Fibroblast of gingiva (primary cell): Measurements from ENCODE around the gene LDLRAD2.
"Not testable (repeated sequence)": the region's sequence is repeated elsewhere in the genome, so short reads cannot be mapped to it uniquely, and the experiment has no call there.

Experiments
- DNase-seq: peaks from one replicate; pipeline ENCODE4 v3.0.0-alpha.2; 2011; ENCODE audit warnings: low read depth

The LDLRAD2 gene

DNA sequence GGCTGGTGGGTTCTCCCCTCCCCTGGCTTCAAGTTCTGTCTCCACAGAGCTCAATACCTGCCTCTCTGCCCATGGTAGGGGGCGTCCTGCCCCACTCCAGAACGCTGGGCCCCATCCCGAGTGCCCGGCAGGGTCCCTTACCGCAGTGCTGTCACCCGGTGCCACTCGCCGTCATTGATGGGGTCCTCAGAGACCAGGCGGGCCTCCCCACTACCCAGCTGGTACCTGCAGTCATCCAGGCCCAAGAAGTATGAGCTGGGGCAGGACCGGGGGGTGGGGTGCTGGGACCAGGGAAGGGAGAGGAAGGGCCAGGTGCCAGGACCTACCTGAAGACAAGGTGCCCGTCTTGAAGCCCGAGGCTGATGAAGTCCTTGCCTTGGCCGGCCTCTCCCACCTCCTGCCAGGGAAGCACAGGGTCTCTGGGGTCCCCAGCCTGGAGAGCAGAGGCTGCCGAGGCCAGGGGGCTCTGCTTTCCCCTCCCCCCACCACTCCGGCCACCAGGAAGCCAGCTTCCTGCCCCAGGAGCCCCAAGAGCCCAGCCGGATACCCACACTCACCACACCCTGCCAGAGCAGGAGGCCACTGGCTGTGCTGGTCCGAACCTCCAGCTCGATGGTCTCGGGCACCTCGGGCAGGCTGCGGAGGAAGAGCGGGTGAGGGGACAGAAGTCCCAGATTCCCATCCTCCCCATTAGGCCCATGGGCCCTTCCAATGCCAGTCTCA, 12.1 kb downstream of the LDLRAD2 start:
- DNase-seq, result no peak

DNA sequence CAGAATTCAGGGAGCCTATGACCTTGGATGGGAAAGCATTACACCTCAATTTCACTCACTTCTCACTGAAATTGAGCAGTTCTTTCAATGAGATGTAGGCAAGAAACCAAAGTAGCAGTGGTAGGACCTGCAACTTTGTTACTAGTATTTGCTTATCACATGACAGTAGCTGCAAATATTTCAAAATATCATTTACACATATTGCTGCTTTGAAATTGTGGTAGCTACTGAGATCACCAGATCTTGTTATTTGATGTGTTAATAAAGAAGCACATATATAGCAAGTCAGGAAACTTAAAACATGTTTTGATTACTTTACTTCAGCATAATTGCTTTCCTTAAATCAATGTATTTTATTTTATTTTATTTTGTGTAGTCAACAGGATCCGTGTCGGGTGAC, 12.9 kb downstream of the LDLRAD2 start:
- no peak for DNase-seq

DNA sequence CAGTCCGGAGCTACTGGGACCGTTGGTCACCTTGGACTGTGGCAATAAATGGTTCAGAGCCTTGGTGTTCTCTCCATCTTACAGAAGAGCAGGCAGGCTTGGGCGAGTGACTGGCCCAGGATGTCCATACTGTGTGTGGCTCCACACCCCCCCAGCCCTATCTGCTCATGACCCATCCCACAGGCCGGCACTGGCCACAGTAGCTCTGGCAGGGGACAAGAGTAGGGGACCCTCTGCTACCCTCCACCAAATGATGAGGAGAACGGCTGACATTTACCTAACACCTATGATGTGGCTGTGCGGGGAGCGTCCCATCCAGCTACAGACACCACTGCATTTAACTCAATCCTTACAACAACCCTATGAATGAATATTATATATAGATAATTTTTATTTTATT, 13.3 kb downstream of the LDLRAD2 start:
- DNase-seq, result no peak

DNA sequence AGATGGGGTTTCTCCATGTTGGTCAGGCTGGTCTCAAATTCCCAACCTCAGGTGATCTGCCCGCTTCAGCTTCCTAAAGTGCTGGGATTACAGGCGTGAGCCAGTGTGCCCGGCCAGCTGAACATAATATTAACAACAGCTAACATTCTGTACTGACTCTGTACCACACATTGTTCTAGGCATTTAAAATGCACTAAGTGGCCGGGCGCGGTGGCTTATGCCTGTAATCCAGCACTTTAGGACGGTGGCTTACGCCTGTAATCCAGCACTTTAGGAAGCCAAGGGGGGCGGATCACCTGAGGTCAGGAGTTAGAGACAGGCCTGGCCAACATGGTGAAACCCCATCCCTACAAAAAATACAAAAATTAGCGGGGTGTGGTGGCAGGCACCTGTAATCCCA, 14.6 kb downstream of the LDLRAD2 start:
- not testable (repeated sequence) for DNase-seq

DNA sequence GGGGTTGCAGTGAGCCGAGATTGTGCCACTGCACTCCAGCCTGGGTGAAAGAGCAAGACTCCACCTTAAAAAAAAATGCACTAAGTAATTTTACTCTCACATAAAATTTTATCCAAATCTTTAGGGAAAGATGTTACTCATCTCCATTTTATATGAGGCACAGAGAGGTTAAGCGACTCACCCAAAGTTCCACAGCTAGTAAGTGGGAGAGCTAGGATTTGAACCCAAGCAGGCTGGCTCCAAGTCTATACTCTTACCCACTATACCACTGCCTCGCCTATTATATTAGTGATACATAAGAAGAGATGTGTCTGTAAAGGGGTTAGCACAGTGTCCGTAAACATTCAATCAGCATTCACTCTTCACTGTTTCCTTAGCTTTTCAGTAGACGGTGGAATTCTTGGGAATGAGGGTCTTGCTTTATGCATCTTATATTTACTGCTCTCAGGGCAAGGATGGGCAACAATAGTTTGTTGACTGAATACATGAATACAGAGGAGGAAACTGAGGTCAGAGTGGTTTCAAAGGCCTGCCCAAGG, 15.1 kb downstream of the LDLRAD2 start:
- DNase-seq, result no peak

DNA sequence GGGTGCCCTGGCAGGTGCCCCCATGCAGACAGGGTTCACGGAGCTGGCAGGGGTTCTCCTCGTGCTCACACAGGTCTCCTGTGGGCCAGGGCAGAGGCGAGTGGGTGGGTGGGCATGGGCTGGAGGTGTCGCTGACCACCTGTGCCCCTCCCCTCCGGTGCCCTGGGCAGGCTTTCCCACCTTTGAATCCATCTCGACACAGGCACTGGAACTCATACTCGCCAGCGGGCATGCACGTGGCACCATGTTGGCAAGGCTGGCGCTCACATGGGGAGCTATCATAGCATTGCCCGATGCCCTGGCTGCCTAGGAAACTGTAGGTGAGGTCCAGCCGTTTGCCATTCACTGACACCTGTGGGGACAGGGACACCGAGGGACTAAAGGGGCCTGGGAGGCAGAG, 16.0 kb downstream of the LDLRAD2 start:
- DNase-seq, result no peak

DNA sequence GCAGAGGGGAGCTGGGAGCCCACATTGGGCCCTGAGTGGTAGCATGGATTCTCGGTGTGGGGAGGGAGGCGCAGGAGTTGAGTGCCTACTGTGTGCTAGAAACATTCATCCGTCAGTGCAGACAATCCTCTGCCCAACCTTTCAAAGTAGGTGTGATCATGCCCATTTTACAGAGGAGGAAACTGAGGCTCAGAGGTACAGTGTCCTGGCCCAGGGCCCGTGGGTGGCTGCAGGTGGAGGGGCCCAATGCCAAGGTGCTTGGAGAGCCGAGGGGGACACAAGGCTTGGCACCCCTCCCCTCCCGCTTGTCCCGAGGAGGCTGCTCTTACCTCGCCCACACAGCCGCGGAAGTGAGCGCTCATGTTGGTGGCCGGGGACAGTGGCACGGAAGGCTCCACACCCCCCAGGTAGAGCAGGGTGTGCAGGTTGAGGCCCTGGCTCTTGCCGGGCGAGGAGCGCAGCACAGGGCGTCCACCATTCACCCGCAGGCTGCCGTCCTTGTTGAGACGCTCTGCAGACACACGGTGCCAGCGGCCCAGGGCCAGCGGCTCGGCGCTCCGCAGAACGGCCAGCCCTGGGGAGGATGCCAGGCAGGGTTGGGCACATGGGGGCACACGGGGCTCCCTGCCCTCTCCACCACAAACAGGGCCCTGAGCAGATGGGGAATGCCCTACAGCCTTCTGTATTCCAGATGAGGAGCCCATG, 16.6 kb downstream of the LDLRAD2 start:
- no peak for DNase-seq

DNA sequence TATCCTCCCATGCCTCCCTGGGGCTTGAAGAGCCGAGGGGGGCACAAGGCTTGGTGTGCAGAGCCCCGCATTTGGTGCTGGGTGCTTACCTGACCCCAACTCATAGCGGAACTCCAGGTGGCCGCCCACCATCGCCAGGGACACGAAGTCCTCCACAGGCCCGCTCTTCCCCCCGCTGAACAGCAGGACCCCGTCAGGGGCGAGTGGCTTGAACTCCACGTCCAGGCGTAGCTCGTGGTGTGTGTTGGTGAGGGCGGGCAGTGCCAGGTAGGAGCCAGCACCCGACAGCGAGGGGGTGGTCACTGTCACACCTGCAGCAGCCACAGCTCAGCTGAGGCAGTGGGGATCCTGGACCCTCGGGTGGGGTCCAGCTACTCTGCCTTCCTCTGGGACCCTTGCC, 17.2 kb downstream of the LDLRAD2 start:
- DNase-seq, result no peak

DNA sequence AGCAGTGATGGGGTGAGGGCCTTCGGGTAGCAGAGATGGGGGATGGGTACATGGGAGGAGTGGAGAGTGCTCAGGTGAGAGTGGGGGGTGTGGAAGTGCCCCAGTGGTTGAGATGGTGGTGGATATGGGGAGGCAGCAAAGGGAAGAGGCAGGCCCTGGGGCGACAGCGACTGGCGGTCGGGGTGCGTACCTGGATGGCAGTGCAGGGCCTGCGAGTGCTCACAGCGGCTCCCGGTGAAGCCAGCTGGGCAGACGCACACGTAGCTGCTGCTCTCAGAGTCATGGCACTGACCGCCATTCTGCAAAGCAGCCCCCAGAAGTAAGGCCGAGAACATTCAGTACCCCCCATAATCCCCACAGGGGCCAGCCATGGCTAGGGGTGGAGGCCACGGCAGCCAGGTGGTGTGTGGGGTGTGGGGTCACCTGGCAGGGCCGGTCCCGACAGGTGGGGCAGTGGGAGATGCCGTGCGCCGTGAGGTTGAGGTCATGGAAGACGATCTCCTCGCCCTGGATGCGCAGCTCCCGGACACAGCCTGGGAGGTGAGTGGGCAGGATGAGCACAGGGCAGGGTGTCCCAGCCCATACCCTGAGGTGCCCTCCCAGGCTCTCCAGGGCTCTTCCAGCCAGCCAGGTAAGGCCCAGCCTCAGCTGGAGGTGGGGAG, 18.9 kb downstream of the LDLRAD2 start:
- no peak for DNase-seq

DNA sequence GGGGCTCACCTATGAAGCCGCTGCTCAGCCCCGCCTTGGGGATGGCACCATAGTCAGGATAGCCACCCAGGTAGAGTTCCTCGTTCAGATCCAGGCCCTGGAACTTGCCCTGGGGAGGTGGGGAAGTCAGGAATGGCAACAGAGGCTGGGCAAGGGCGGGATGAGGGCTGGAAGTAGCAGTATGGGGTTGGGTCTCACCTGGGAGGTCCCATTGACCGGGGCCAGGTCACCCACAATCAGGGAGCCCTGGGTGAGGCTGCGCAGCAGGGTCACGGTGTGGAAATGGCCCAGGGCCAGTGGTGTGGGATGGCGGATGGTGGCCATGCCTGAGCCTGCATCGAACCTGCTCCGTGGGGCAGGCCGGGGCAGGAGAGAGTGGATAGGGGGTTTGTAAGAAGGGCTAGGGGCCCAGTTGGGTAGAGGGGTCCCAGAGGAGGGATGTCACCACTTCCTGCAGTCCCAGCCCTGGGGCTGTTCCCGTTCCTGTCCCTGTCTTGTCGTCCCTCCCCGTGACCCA, 19.4 kb downstream of the LDLRAD2 start:
- no peak for DNase-seq

DNA sequence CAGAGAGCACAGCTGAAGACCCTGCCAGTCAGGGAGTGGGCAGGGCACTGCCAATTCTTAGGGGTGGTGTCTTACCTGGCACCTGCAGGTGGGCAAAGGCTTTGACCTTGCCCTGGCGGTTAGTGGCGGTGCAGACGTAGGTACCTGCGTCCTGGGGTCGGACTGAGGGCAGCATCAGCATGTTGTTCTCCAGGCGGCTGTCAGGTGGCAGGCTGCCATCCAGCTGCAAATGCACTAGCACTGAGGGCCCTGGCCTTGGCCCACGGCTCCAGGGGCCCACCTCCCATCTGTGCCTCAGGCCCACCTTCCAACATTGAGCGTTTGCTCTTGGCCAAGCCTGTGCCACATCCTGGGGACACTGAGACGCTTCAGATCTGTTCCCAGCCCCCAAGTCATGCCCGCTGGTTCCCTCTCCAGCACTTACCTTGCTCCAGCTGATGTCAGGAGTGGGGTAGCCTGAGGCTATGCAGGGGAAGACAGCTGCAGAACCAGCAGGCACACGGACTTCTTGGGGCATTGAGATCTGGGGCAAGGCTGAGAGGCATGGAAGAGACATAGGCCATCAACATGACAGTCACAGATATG, 21.4 kb downstream of the LDLRAD2 start:
- DNase-seq, result no peak

DNA sequence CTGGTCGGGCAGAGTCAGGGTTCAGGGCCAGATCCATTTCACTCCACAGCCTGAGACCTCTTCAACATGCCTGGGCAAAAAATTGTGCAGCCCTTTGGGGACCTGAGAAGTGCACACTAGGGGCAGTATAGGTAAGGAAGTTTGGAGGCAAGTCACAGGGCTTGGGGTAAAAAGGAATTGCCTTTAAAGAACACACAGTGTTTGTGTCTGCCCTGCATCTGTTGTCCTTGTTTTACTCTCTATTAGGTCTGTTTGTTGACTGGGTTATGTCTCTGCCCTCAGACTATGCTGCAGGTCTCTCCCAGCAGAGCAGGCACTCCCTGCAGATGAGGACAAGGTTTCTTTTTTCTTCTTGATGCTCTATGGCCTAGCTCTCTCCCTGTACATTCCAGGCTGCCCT, 22.0 kb downstream of the LDLRAD2 start:
- DNase-seq, result no peak

DNA sequence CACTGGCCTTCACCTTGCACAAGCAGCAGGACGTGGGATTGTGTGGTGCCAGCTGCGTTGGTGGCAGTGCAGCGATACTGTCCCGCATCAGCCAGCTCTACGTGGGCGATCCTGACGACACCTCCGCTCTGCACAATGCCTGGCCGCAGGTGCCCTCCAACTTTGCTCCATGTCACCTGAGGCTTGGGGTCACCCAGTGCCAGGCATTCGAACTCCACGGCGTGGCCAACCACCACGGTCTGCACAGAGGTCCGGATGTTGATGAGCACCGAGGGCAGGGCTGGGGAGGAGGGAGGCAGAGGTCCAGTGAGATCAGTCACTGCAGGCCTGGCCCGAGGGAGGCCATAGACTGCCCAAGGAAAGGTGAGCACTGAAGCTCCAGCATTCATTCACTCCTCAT, 22.6 kb downstream of the LDLRAD2 start:
- DNase-seq, result no peak

DNA sequence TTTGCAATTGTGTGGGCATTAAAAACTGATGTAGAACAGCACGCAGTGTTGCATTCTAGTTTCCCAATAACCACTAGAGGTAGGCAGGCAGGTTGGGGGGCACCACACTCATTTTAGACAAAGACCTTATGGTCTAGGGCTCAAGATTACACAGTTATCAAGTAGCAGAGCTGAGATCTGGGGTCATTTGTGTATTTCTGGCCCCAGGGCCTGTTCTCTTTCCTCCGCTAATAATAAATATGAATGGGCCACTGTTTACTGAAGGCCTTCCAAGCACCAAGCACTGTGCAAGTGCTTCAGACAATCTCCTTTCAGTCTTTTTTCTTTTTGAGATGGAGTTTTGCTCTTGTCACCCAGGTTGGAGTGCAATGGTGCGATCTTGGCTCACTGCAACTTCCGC, 23.9 kb downstream of the LDLRAD2 start:
- no peak for DNase-seq

DNA sequence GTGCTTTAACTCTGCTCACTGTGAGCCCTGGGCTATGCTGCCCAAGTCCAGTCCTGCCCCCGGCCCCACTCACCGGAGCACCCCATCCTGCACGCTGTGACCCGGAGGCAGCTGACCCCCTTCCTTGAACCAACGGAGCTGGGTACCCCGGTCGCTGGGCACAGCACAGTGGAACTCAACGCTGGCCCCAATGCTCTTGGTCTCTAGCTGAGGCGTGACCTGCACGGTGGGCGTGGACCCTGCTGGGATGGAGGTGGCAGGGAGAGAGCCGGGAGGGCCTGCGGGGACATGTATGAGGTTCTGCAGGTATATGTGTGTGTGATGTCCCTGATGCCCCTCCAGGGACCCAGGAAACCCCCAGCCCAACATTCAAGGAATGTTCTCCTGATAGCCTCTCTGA, 24.7 kb downstream of the LDLRAD2 start:
- DNase-seq, result no peak

DNA sequence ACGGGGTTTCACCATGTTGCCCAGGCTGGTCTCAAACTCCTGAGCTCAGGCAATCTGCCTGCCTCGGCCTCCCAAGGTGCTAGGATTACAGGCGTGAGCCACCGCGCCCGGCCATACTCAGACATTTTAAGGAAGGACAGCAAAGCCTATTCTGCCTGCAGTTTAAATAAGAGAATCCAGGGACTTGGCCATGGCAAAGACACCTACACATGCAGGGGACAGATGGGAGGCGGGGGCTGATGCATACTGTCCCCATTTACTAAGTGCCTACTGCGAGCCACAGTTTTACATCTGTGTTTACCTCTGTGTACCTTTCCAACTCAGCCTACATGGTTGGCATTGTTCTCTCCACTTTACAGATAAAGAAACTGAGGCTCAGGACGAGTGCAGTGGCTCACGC, 25.4 kb downstream of the LDLRAD2 start:
- DNase-seq, result no peak

DNA sequence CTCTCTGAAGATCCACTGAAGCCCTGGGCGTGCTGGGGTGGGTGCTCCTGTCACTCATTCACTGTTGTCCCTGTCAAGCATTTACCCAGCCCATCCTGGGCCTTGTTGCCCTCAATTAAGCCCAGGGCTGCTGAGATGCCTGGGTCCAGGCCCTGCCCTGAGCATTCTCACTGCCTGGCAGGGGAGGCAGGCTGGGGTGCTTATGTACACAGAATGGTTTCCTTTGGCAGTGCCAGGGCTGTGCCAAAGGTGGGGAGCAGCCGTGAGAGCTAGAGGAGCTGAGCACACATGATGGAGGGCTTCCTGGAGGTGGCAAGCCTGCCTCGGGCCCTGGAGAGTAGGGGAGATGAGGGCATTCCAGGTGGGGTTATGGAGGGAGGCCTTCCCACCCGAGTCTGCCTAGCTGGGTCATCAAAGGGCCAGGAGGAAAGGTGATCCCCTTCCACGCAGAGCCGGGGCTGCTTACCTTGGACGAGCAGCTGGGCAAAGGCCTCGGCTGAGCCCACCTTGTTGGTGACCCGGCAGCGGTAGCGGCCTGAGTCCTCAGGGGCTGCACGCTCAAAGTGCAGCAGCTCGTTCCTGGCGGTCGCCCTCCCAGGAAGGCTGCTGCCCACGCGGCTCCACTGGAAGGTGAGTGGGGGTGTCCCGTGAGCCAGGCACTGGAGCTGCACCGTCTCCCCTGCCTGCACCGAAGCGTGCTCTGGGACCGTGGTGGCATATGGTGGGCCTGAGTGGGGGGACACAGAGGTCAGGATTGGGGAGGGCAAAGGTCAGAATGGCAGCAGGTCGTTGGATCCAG, 26.5 kb downstream of the LDLRAD2 start:
- no peak for DNase-seq

DNA sequence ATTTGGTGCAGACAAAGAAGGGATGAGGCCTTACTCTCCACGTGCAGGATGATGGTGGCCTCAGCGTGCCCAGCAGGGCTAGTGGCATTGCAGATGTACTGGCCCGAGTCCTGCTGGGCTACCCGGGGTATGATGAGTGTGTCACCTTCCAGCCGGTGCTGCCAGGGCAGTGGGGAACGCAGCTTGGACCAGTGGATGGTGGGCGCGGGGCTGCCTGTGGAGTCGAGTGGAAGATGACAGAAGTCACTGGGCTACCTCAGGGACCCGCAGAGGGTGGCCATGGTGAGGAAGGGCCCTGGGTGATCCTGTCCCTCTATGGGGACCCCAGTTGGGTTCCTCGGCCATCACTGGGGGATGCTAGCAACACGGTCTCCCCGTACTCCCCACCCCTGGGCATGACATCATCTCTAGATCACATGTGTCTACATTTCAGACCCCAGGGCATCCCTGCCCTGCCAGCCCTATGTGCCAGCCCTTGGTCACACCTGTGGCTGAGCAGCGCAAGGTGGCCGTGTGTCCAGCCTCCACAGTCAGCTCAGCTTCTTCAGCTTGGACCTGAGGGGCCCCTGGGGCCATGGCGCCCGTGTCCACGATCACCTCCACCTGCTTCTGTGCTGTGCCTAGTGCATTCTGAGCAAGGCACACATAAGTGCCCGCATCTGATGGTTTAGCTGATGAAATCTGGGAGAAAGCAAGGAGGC, 27.4 kb downstream of the LDLRAD2 start:
- DNase-seq, result no peak

DNA sequence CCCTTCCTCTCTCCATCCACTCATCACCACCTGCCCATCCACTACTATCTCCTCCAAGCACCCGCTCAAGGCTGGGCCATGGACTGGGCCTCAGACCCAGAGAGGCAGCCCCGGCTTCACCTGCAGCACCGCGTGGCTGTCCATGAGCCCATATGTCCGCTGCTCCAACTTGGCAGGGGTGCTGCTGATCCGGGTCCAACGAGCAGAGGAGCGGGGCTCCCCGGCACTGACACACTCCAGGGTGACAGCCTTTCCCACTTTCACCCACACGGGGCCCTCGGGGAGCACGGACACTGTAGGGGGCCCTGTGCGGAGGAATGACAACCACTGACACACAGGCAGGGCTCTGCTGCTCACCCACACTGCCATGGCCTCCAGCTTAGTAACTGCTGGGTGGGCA, 28.9 kb downstream of the LDLRAD2 start:
- DNase-seq, result no peak

DNA sequence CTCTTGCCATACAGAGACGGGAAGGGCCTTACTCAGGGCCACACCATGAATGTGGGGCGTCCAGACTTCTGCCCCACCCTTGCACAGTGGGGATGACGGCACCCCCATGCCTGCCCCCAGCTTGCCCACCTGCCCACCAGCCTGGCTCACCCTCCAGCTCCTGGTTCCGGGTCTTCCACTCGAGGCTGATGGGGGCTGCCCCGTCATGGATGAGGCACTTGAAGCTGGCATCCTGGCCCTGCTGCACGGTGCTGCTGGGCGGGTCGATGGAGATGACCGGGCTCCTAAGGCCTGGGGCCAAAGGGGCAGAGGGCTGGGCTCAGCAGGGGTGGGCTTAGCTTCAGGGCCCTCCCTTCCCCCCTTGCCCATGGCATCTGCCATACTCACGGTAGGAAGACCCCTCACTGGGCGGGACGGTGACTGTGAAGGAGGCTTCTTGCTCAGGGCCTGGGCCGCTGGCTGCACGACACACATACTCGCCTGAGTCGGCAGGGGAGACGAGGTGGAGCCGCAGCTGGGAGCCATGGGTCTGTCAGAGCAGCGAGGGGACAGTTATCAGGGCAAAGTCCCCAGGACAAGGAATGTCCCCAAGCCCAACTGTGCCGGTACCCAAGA, 29.9 kb downstream of the LDLRAD2 start:
- DNase-seq, result no peak
